Islet precursor cell (in vitro differentiated cells): Measurements from ENCODE around the gene UBL4B.

ENCODE experiments used
- DNase-seq: peaks from one replicate; pipeline ENCODE4 v3.0.0-alpha.2; 2018

The UBL4B gene

DNA sequence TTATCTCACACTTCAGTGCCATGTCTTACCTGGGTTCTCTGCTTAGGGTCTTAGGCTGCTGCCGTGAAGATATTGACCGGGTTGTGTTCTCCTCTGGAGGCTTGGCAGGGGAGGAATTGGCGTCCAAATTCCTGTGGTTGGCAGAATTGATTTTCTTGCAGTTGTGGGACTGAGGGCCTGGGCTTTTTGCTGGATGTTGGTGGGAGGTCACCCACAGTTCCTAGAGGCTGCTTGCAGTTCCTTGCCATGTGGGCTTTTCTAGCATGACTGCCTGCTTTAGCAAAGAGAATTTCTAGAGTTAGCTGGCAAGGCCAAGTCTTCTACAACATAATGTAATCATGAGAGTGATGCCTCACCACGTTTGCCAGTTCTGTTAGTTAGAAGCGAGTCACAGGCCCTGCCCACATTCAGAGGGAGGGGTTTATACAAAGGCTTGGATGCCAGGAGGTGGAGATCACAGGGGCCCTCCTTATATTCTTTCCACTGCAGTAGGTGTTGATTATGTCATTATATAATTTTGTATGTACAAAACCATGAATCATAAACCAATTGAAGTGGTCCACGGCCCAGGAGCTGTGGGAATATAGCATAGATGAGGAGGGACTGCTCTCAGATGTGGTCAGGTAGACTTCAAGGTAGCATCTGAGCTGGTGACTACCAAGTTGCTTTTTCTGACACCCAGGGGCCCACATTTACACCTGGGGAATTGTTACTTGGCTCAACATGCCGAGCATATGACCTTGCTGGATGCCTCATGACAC, 6.6 kb downstream of the UBL4B start:
- no peak for DNase-seq

DNA sequence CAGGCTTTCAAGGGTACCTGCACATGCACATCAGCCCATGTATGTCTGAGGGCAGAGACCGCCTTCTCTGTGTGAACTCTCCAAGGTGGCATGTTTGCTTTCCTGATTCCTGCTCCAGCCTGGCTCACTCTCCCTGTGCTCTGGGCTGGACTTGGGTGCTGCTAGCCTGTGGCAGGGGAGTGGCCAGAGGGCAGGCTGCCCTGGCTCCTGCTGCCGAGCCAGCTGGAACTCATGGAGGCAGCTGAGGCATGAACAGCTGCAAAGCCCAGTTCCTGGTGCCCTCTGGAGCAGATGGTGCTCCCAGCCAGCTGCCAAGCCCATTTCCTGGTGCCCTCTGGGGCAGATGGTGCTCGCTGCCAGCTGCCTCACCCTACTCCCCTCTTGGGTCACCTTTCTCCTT, 7.6 kb downstream of the UBL4B start:
- no peak for DNase-seq

DNA sequence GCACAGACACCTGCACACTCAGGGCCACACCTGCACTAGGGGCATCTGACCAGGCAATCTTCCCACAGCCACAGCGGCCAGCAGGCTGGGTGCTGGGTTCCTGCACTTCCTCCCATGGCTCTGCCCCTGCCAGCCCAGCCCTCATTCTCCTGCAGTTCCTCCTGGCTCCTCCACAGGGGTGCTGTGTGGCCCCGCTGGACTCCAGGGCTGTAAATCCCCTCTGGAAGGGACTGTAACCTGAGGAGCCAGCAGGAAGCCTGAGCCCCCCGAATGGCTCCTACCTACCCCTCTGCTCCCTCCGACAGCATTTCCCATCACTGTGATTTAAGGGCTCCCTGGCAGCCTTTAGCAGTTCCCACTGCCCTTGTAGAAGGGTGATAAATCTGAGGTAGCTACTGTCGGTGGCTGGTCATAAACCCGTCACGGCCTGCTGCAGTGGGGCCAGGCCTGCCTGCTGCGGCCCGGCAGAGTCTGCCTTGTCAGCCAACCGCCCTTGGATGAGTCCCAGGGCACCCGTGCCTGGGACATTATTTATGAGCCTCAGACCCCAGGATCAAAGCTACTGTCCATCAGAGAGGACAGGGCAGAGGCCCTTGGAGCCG, 8.8 kb downstream of the UBL4B start:
- DNase-seq, result no peak

DNA sequence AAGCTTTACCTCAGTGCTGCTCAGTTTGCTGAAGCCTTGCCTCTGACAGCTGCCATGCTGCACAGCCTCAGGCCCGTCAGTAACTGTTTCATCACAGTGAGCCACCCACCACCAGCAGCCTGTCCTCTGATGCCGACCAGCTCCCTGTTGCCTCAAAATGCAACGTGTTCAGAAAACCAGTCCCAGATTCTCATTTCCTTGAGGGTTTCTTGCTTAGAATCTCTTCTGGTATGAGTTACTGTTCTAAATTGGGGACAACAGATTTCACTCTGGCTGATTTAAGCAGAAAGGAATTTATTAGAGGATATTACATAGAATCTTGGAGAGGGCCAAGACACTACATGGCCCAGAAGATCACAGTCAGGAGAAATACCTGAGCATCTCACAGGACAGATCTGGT, 11.0 kb downstream of the UBL4B start:
- DNase-seq, result no peak

DNA sequence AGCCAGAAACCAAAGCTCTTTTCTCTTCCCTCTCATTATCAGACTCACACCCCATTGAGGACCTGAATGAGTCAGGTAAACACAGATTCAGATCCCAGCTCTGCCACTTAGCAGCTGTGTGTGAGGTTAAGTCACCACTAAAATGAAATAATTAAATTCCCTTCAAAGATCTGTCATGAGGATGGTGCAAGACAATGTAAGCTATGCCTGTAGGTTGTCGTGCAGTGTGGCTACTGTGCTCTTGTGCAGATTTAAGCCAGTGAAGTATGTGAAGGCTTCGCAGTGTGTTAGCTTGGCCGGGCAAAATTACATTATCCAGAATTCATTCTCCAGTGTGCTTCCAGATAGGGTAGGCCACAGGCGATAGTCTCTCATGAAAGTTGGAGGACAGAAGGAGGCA, 13.6 kb downstream of the UBL4B start:
- DNase-seq, result no peak

DNA sequence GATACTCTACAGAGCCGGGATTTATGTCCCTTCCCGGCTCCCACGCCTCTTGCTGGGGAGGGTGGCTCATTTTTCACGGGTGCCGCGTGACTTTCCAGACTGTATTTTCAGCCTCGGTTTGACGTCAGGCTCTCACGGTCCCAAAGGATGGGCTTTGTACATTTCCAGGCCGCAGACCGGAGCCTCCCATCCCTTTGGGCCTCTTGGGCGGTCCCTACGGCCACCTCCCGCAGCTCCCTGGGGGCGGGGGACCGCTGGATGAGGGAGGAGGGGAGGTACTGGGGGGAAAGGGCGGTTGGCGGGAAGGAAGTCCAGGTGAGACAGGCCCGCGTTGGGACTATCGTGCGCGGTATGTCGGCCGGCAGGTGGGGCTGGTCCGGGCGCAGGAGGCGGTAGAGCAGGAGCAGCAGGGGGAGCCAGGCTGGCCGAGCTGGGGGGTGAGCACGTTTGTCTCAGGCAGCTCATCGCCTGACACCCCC, 17.9 kb downstream of the UBL4B start:
- DNase-seq, result no peak

DNA sequence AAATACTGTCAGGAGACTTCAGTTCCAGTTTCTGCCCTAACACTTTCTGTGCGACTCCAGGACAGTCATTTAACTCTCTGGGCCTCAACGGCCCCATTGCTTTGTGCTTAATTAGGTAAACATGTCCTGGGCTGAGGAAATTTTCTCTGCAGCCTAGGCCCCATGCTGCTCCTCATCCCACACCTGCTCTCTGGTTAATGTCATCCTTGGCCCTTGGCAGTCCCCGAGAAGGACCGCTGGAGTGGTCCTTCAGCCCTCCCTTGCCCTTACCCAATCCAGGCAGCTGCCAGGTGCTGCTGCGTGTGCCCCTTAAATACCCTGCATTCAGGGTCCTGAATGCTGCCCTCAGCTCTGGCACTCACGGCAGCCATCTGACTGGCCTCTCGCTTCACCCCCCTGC, 18.7 kb downstream of the UBL4B start:
- no peak for DNase-seq

DNA sequence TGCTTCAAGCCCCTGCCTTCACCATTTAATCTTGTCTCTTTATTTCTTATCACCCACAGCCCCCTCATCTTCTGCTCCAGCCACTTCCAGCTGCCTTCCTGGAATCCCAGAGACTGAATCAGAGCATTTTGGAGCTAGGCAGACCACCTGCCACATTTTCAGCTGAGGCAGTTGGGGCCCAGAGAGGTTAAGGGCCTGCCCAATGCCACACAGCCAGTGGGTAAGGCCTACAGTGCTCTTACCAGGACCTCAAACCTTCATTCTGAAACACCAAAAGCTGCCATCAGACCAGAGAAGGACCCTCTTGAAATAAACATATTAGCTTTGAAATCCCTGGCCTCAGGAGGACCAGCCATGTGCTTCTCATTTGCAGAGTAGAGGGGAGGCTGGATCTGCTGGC, 20.4 kb downstream of the UBL4B start:
- no peak for DNase-seq

DNA sequence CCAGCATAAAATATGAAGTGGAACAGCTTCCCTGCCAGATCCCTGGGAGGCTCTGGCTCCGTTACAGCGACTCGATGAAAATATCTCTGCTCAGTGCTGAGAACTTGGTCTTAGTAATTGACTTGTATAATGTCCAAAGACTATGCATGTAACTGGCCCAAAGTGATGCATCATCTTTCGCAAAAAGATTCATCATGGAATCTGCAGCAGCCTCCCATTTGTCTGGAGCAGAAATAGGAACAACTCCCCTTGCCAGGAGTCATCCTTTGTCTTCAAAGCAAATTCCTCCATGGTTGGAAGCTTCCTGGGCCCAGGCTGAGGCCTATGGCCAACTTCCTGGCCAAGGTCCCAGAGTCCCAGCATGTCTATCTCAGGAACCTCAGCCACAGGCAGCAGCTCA, 21.2 kb downstream of the UBL4B start:
- DNase-seq, result no peak

DNA sequence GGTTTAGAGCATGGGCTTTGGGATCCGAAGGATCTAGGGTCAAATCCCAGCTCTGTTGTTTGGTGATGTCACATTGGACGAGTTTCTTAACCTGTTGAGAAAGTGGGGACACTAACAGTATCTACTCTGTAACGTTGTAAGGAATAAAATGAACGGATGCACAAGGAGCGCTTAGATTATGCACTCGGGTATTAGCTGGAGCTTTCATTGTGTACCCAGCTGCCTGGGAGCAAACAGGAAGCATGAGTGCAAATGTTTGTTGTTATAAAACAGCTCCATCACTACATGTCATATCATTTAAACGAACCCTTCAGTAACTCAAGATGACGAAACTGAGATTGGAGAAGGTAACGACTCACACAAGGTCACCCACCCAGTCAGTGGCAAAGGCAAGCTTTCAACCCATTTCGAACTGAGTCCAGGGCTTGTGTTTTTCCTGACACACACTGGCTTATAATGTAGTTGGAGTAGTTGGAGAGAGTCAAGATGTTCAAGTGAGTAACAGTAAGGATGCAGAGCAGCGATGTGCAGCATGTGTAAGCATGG, 21.9 kb downstream of the UBL4B start:
- DNase-seq, result no peak

DNA sequence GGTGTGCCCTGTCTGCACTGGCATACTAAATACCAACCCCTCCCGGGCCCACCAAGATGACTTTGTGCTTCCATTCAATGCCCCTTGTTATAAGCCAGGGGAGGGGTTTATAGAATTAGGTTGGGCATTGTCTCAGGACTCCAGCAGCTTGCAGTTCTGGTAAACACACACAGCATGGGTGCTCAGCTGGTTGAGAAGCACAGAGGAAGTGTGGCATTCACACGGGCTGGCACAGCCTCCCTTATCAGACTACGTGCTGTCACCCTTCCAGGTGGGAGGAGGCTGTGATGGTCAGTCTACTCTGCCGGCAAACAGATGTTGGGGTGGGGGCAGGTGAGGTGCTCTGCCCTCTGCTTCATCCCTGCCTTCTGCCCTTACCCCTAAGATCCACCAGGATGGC, 23.0 kb downstream of the UBL4B start:
- no peak for DNase-seq

DNA sequence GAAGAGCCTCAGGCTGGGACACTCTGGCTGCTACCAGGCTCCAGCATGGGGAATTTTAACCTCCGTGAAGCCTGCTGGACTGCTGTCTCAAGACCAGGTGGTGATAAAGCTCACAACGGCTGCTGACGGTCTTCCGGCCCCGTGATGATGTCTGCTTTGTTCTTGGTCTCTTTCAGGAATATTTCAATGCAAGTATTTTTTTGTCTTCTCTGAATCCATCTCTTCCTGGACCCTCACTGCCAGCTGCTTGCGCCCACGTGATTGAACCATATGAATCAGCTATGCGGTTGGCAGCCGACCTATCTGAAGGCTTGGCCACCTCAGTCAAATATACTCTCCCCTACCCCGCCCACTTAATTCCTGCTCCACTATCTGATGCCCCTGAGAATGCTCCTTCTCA, 23.4 kb downstream of the UBL4B start:
- DNase-seq, result no peak

DNA sequence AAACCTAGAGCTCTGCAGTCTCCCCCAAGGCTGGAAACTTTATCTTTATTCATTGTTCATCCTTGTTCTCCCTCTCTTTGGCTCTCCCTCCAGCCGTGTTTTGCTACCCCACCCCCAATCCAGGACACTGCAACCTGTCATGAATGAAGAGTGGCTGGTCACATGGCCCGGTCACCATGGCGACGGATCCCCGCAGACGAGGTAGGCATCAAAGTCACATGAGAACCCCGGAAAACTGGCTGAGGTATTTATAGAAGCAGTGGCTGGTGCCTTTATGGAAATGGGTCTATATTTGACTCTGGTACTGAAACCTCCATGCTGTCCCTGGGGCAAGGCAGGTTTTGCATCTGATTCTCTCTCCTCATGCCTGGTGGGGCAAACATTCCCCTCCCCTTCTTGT, 24.7 kb downstream of the UBL4B start:
- no peak for DNase-seq

DNA sequence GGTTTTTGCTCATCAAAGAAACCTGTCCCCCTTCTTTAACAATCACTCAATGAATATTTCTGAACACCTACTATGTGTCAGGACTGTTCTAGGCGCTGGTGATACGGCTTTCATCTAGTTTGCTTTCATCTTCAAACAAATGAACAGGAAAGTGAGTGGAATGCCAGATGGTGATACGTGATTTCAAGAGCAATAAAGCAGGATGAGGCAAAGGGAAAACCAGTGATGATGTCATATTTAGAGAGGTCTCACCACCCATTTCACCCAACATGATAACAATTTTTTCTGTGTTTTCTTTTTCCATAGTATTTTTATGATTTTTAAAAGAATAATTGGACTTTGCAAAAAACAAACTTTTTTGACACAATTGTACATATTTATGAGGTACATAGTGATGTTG, 26.7 kb downstream of the UBL4B start:
- no peak for DNase-seq

DNA sequence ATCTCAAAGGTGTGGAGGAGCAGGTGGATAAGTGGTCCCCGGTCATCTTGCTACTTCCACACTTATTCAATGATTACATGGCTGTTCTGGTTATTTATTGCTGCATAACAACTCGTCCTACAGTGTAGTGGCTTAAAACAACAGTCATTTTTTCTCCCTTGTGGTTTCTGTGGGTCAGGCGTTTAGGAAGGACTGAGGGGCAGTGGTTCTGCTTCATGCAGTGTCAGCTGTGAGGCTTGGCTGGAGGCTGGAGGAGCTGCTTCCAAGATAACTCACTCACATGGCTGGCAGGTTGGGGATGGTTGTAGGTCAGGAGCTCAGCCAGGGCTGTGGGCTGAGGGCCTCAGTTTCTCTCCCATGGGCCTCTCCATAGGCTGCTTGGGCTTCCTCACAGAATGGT, 32.1 kb downstream of the UBL4B start:
- no peak for DNase-seq

DNA sequence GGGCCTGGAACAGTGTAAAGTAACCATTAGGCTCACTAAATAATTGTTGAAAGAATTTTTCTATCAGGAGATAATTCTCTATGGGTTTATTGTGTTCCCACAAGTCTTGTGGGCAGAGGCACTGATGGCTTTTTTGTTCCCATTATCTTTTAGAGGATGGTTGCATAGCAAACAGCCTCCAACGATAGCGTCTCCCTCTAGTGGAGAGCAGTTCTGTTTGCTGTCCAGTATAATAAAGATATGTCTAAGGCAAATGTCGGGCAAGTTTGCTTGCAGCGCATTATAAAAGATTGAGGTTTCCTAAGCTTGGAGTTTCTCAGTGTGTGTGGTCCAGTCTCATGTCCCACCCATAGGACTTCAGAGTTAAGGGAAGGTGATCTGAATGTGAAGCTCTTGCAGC, 36.7 kb downstream of the UBL4B start:
- no peak for DNase-seq

DNA sequence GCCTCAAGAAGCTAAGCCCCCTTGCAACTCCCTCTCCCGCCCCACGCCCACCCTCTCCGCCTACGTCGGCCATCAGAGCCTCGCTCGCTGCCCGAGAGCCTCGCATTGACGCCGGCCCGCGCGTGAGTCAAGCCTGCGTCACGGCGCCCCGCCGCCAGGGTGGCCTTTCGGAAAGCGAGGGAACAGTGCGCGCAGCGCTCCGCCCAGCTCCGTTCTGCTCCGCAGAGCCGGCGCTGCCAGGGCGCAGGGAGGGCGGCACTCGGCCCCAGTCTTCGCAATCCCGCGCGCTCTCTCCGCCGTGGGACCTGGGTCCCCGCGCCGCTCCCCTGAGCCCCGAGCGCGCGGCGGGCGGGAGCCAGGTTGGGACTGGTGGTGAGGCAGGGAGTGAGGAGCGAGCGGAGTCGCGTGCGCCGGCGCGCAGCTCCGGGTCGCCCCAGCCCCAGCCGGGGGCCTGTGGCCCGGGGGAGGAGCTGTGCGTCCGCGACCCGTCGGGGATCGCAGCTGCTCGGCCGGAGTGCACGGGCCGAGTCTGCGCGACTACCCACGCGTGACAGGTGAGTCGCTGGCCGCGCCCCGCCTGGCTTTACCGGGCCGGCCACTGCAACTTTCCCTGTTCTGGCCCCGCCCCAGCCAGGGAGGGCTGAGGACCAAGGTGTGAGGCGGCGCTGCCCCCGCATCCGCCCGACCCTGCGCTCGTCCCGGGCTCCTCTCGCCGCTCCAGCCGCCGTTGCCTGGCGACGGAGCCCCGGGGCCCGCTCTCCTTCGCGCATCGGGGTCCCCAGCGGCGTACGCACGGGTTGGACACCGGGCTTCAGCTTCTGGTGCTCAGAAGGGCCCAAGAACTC, 38.3 kb downstream of the UBL4B start, which contains the start of gene SLC6A17:
Gene SLC6A17, plus strand, starts transcription at position 165 of the 845 bp plus-strand sequence. CDS start 16,436 bp downstream, outside the sequence.
- DNase-seq, result peak; percentile 82

DNA sequence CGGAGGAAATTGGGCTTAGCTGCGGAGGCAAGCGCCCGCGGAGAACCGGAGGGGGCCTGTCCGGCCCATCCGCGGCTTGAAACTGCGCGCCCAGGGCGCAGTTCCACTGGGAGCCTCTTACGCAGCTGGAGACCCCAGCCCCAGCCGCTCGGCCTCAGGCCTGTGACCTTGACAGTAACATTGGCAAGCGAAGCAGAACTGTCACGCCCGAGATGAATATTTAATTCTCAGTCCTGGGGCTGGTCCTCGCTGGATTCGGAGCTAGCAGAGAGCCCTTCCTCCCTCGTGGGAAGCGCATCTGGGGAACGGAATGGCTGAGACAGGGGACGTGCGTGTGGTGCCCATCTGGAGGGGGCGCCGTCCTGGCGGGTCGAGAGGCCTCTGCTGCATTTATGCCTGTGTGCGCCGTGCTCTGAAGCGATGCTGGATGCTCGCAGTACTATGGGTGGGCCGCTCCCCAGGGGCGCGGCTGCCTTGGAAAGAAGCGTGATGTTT, 39.0 kb downstream of the UBL4B start:
- no peak for DNase-seq

DNA sequence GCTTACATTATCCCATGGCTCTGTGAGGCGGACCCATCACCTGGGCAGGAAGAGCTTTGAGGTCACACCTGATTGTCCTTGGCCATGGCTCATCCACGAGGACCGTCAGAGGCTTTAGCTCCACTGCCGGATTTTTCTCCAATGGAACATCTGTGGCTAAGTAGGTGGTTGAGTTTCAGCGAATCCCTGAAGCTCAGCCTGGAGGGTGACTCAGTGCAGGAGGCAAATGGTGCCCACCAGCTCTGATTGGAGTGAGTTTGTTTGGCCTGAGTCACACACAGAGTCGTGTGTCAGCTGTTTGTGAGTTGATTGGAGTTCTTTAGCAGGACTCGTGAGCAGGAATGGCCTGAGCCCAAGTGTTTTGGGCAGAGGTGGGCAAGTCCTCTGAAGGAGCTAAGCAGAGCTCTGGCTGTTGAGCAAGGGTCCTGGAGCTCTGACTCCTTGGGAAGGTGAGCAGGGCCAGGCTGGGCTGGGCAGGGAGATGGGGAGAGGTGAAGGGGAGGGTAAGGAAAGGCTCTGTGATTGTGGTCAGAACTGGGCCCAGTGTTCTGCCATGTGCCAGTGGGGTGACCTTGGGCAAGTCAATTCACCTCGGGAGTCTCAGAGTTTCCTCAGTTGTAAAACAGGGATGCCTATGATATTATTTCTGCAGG, 40.0 kb downstream of the UBL4B start:
- DNase-seq, result peak; percentile 77

DNA sequence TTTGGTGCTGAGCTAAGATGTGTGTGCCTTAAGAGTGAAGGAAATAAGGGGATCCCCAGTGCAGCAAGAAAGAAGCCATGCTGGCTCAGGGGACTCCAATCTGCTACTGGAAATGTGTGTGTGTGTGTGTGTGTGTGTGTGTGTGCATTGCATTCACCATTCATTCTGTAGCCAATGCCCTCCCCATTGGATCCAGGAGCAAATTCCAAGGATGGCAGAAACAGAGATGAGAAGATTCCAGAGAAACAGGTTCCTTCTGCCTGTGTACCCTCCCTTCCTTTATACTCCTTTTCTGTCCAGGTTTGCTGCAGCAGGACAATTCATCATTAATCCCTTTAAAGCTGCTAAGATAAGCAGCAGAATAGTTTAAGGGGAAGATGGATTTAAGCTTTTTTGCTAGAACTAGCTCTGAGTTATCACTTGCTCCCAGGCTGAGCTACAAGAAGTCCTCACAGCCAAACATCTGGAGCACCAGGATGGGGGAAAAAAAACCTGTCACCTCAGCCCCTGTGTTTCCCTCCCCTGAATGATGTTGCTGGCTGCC, 41.2 kb downstream of the UBL4B start:
- DNase-seq, result no peak

DNA sequence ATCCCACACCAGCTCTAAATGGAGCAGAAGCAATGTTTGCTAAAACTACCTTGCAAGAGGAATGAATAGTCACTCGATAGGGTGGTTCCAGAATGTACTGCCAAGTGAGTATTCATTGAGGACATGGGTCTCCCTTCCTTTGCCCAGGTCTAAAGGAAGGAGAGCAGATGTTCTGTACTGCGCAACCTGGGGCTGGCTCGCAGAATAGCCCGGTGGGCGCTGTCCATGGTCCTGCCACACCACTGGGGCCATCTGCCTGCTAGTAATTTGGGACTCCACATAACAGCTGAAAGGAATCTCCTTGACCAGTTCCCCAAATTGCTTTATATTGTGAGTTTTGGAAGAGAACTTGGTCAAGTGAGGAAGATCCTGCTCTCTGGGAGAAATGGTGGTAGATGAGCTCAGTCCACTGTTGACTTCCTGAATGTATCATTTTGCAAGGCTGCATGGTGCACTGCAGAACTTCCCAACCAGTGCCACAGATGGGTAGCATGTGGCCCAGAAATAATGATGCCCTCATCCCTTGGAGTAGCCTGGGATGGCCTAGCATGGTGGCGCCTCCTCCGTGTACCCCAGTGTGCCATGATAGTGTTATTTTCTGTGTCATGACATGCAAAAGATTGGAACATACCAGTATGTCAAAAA, 43.8 kb downstream of the UBL4B start:
- DNase-seq, result peak; percentile 92

DNA sequence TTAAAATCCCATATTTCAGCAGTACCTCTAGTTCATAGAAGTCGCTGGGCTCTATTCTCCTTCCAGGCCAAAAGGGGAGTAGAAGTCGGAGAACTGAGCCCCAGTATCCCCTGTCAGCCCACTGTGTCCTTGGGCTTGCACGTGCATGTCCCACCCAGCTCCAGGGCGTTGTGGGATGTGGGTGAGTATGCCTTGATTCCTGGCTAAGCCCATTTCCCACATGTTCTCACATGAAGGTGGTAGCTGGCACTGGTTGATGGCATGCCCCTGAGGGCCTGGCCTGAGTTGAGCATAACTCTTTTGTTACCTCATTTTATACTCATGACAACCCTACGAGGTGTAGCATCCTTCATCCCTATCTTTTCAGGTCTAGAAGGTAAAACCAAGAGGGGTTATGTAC, 46.0 kb downstream of the UBL4B start:
- DNase-seq, result no peak
